Fibroblast of villous mesenchyme (primary cell): ENCODE results near the gene NTMT1. TPM values are rescaled to one million over a fixed set of nuclear protein-coding genes. Genes with fewer than 3 reads are reported as not detected.

Experiments
- DNase-seq: peaks from one replicate; pipeline ENCODE4 v3.0.0-alpha.2; 2010; ENCODE audit warnings: low read depth
- H3K4me3 ChIP-seq: 2 replicates; pipeline ENCODE4 v1.5.1; 2011; ENCODE audit warnings: low read depth, mild to moderate bottlenecking, low read length
- total RNA-seq: library from RNA; depleted of rRNA; stranded (reverse); fragments of >200 nt; gene quantifications from 2 replicates; pipeline ENCODE4 v1.2.3, GENCODE V29; 2012
- TF ChIP-seq, protein P1 (sequence below): IDR thresholded peaks from 2 replicates; pipeline ENCODE4 v1.5.1; 2012; ENCODE audit warnings: low read depth, mild to moderate bottlenecking, low read length; ENCODE audit not compliant: insufficient read depth

NTMT1 gene
- total RNA-seq, 1 donor = 36.3 TPM

DNA sequence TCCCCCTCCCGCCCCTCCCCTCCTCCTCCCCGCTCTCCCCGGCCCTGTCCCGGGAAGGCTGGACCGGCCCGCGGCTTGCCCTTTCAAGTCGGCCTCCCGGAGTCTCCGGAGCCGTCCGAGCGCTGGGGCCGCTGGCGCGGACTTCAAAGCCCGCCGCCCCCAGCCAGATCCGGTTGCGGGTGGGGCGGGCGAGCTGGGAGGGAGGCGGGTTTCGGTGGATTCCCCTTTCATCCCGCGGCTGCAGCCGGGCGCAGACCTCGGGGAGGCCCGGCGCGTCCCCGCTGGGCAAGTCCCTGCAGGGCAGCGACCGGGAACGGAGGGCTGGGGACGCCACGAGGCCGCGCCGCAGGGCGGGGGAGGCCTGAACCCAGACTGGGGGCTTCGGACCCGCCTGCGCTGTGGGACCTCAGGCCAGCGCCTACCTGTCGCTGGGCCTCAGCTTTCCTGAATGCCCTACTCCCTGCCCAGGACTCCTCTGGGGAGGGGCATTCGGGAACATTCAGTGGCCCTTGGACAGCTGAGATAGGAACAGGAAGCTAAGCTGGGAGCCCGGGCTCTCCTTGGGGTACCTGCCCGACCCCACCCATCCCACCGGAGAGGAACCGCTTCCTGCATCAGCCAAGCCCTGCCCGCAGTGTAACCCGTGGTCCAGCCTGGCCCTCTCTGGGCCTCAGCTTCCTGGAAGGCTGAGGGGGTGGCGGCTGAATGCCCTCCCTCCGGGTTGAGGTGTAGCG is 28.4 kb upstream of the NTMT1 start:
- TF ChIP-seq, protein P1, sequence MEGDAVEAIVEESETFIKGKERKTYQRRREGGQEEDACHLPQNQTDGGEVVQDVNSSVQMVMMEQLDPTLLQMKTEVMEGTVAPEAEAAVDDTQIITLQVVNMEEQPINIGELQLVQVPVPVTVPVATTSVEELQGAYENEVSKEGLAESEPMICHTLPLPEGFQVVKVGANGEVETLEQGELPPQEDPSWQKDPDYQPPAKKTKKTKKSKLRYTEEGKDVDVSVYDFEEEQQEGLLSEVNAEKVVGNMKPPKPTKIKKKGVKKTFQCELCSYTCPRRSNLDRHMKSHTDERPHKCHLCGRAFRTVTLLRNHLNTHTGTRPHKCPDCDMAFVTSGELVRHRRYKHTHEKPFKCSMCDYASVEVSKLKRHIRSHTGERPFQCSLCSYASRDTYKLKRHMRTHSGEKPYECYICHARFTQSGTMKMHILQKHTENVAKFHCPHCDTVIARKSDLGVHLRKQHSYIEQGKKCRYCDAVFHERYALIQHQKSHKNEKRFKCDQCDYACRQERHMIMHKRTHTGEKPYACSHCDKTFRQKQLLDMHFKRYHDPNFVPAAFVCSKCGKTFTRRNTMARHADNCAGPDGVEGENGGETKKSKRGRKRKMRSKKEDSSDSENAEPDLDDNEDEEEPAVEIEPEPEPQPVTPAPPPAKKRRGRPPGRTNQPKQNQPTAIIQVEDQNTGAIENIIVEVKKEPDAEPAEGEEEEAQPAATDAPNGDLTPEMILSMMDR = no peak
- peak; percentile 78 for DNase-seq
- H3K4me3 ChIP-seq = peak overlapping the region; percentile 65

DNA sequence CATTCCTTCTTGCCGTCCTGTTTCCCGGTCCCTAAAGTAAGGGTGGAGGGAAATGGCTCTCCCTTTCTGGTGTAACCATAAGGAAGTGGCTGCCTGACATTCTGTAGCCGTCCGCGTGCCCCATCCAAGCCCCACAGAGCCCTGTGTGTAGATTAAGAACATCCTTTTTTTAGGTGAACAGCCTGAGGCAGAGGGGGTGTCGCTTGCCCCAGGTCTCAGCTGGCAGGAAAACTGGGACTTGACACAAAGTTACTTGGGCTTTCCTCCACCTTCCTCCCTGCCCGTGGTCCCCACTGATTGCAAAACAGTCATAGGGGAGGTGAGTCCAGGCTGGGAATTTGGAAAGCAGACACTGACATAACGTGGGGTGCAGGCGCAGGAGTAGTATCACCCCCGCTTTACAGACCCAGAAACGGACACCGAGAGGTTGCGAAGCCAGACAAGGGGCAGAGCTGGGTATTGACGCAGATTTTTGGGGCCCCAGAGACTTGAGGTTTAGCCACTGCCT is 27.8 kb upstream of the NTMT1 start:
- peak overlapping the region; percentile 65 for H3K4me3 ChIP-seq
- DNase-seq = no peak
- TF ChIP-seq, protein P1 = no peak

GRCh38 chr9:129601082-129601674 is 24.8 kb upstream of the NTMT1 start:
- no peak for DNase-seq
- no peak overlapping the region for H3K4me3 ChIP-seq
- TF ChIP-seq, protein P1 = no peak

GRCh38 chr9:129602598-129603415 is 23.2 kb upstream of the NTMT1 start:
- no peak for DNase-seq
- no peak overlapping the region for H3K4me3 ChIP-seq
- TF ChIP-seq, protein P1 = no peak

- no peak overlapping the region for H3K4me3 ChIP-seq
- DNase-seq = no peak
- TF ChIP-seq, protein P1 = no peak
Observed at GRCh38 chr9:129604056-129604765, 21.8 kb upstream of the NTMT1 start.

GRCh38 chr9:129604766-129605163 is 21.2 kb upstream of the NTMT1 start:
- TF ChIP-seq, protein P1 = no peak
- DNase-seq = no peak

More at GRCh38 chr9:129604766-129605163, 21.2 kb upstream of the NTMT1 start:
- H3K4me3 ChIP-seq = no peak overlapping the region
